NCI-H146 treated with DMSO at 0.1 percent for 48 hours (cell line): Measurements from ENCODE around the gene MAP4.

ENCODE experiments used
- DNase-seq: peaks from one replicate; lab custom pipeline; 2025; ENCODE audit not compliant: unreplicated experiment; lab: John Stamatoyannopoulos, UW

Gene MAP4

GRCh38 chr3:47870702-47871260, 145.4 kb downstream of the MAP4 start:
- DNase-seq, result no peak

- DNase-seq, result no peak
Observed at GRCh38 chr3:47870156-47870555, 146.1 kb downstream of the MAP4 start.

GRCh38 chr3:47868306-47868705, 147.9 kb downstream of the MAP4 start:
- no peak for DNase-seq

- DNase-seq, result no peak
Observed at GRCh38 chr3:47867451-47868044, 148.7 kb downstream of the MAP4 start.

GRCh38 chr3:47865192-47865591, 151.0 kb downstream of the MAP4 start:
- DNase-seq, result no peak

- no peak for DNase-seq
Observed at GRCh38 chr3:47863391-47864128, 152.7 kb downstream of the MAP4 start.

- no peak for DNase-seq
Observed at GRCh38 chr3:47859956-47860605, 156.1 kb downstream of the MAP4 start.

GRCh38 chr3:47857151-47857550, 159.1 kb downstream of the MAP4 start:
- DNase-seq, result no peak

GRCh38 chr3:47856669-47857068, 159.5 kb downstream of the MAP4 start:
- no peak for DNase-seq

GRCh38 chr3:47855461-47856383, 160.5 kb downstream of the MAP4 start:
- DNase-seq, result no peak

- DNase-seq, result no peak
Observed at GRCh38 chr3:47854720-47855455, 161.3 kb downstream of the MAP4 start.

- no peak for DNase-seq
Observed at GRCh38 chr3:47854267-47854666, 161.9 kb downstream of the MAP4 start.

GRCh38 chr3:47852604-47853602, 163.3 kb downstream of the MAP4 start:
- DNase-seq, result no peak

GRCh38 chr3:47851888-47852603, 164.2 kb downstream of the MAP4 start:
- DNase-seq, result no peak

- DNase-seq, result no peak
Observed at GRCh38 chr3:47850564-47851410, 165.4 kb downstream of the MAP4 start.

GRCh38 chr3:47849699-47850563, 166.3 kb downstream of the MAP4 start:
- no peak for DNase-seq
